H1 (cell line): Measurements from ENCODE around the gene SF3A2.

ENCODE experiments used
- BRCA1 ChIP-seq: IDR thresholded peaks from 2 replicates; pipeline ENCODE4 v1.6.1; 2012; ENCODE audit warnings: low read depth, low read length, improper control_type of control experiment
- CEBPB ChIP-seq: IDR thresholded peaks from 2 replicates; pipeline ENCODE4 v1.6.1; 2012; ENCODE audit warnings: low read depth, low read length
- CREB1 ChIP-seq: IDR thresholded peaks from 2 replicates; pipeline ENCODE4 v1.6.1; 2012; ENCODE audit warnings: inconsistent platforms
- EZH2 ChIP-seq: fragments of 200-600 bp; sonication (generic); IDR thresholded peaks from 2 replicates; pipeline ENCODE4 v1.7.1; 2012; ENCODE audit warnings: low read depth, mild to moderate bottlenecking, moderate library complexity, low read length, inconsistent platforms; ENCODE audit not compliant: severe bottlenecking
- KDM1A ChIP-seq: fragments of 200-600, 300-600 bp; sonication (generic); IDR thresholded peaks from 2 replicates; pipeline ENCODE4 v1.7.1; 2016; ENCODE audit warnings: mild to moderate bottlenecking, low read length, borderline replicate concordance
- MAFK ChIP-seq: IDR thresholded peaks from 2 replicates; pipeline ENCODE4 v1.6.1; 2012; ENCODE audit warnings: low read depth, mild to moderate bottlenecking, improper control_type of control experiment, low read length
- POLR2A ChIP-seq, 2 experiments: IDR thresholded peaks; 1 replicate in 1 of 2; 2 replicates in 1 of 2; pipeline ENCODE4 v1.6.1; 2011; ENCODE audit warnings: low read depth in 2 of 2, low read length in 2 of 2, mild to moderate bottlenecking in 2 of 2; ENCODE audit errors: control extremely low read depth in 1 of 2
- POLR2AphosphoS5 ChIP-seq: IDR thresholded peaks from 2 replicates; pipeline ENCODE4 v1.6.1; 2011; ENCODE audit warnings: low read depth, low read length
- RAD21 ChIP-seq, 2 experiments: IDR thresholded peaks in 1 of 2; conservative IDR thresholded peaks in 1 of 2; 2 replicates each; pipeline ENCODE4 v1.6.1; 2011; ENCODE audit warnings: low read depth in 2 of 2, low read length in 2 of 2, improper control_type of control experiment in 1 of 2, inconsistent platforms in 1 of 2, mild to moderate bottlenecking in 1 of 2, moderate library complexity in 1 of 2
- TAF7 ChIP-seq: optimal IDR thresholded peaks from 2 replicates; pipeline ENCODE3; 2011; ENCODE audit warnings: low read depth, mild to moderate bottlenecking, inconsistent platforms, low read length, moderate library complexity, borderline replicate concordance
- TBP ChIP-seq: IDR thresholded peaks from 2 replicates; pipeline ENCODE4 v1.6.1; 2011; ENCODE audit warnings: low read depth, low read length, improper control_type of control experiment
- TF ChIP-seq, protein P1 (sequence below), 3 experiments: IDR thresholded peaks; 1 replicate in 2 of 3; 2 replicates in 1 of 3; pipeline versions ENCODE4 v1.5.1 to v1.6.1; 2011; ENCODE audit warnings: low read length in 3 of 3, mild to moderate bottlenecking in 3 of 3, inconsistent platforms in 2 of 3, low read depth in 1 of 3, moderate library complexity in 1 of 3; ENCODE audit not compliant: insufficient read depth in 1 of 3; ENCODE audit errors: control extremely low read depth in 1 of 3

GRCh38 chr19:2199215-2199614 is 37.4 kb upstream of the SF3A2 start:
- TF ChIP-seq CREB1 (no peak), POLR2AphosphoS5 (no peak), TBP (no peak), MAFK (no peak), BRCA1 (no peak), CEBPB (no peak), EZH2 (no peak), RAD21 (IDR thresholded peaks at IDR 0.05 in 1 of 2, conservative IDR thresholded peaks at IDR 0.05 in 1 of 2; ENCODE audit: low read depth in 2 of 2, low read length in 2 of 2) (peak; percentile 47 to 65), POLR2A (IDR thresholded peaks at IDR 0.05; ENCODE audit: control extremely low read depth in 1 of 2, low read depth in 2 of 2, low read length in 2 of 2) (no peak), KDM1A (no peak), TAF7 (no peak)
- TF ChIP-seq, protein P1, sequence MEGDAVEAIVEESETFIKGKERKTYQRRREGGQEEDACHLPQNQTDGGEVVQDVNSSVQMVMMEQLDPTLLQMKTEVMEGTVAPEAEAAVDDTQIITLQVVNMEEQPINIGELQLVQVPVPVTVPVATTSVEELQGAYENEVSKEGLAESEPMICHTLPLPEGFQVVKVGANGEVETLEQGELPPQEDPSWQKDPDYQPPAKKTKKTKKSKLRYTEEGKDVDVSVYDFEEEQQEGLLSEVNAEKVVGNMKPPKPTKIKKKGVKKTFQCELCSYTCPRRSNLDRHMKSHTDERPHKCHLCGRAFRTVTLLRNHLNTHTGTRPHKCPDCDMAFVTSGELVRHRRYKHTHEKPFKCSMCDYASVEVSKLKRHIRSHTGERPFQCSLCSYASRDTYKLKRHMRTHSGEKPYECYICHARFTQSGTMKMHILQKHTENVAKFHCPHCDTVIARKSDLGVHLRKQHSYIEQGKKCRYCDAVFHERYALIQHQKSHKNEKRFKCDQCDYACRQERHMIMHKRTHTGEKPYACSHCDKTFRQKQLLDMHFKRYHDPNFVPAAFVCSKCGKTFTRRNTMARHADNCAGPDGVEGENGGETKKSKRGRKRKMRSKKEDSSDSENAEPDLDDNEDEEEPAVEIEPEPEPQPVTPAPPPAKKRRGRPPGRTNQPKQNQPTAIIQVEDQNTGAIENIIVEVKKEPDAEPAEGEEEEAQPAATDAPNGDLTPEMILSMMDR (IDR thresholded peaks at IDR 0.05; ENCODE audit: control extremely low read depth in 1 of 3, insufficient read depth in 1 of 3, low read depth in 1 of 3, low read length in 3 of 3): peak; percentile 76 to 82 (median 76)
